OCI-LY3 (cell line): ENCODE data around the gene MARCHF9.
A peak's percentile ranks its signal among the peaks of the same experiment; 100 is the strongest.

ENCODE experiments used
- H2AFZ ChIP-seq: fragments of 200-600, 300-600 bp; shearing (Covaris generic); 2 replicates; pipeline ENCODE4 v1.6.0; 2014; ENCODE audit warnings: antibody characterized with exemption, low read depth, low read length
- H3K27ac ChIP-seq: fragments of 200-600, 300-600 bp; sonication (generic); 2 replicates; pipeline ENCODE4 v1.5.1; 2014; ENCODE audit warnings: mild to moderate bottlenecking, low read length, moderate library complexity, mixed read lengths
- H3K27me3 ChIP-seq: fragments of 200-600, 300-600 bp; sonication (generic); 2 replicates; pipeline ENCODE4 v1.6.1; 2014; ENCODE audit warnings: low read depth, low read length, mixed read lengths
- H3K36me3 ChIP-seq: fragments of 200-600, 300-600 bp; sonication (generic); replicated peaks from 2 replicates; pipeline ENCODE3; 2014; ENCODE audit warnings: low read depth, low read length, mixed read lengths
- H3K4me1 ChIP-seq: fragments of 300-600, 200-600 bp; sonication (generic); 2 replicates; pipeline ENCODE4 v1.6.1; 2014; ENCODE audit warnings: low read length, mixed read lengths
- H3K4me2 ChIP-seq: fragments of 200-600, 300-600 bp; sonication (generic); 2 replicates; pipeline ENCODE4 v1.6.1; 2014; ENCODE audit warnings: low read length, mixed read lengths
- H3K4me3 ChIP-seq: fragments of 300-600, 200-600 bp; sonication (generic); 2 replicates; pipeline ENCODE4 v1.5.1; 2014; ENCODE audit warnings: antibody characterized with exemption, mild to moderate bottlenecking, low read length, moderate library complexity
- H3K79me2 ChIP-seq: fragments of 300-600, 200-600 bp; shearing (Covaris generic); 2 replicates; pipeline ENCODE4 v1.6.1; 2014; ENCODE audit warnings: mild to moderate bottlenecking, low read length, mixed read lengths
- H3K9ac ChIP-seq: fragments of 300-600, 200-600 bp; shearing (Covaris generic); 2 replicates; pipeline ENCODE4 v1.6.0; 2014; ENCODE audit warnings: mild to moderate bottlenecking, low read length, moderate library complexity
- H3K9me3 ChIP-seq: fragments of 200-600, 300-600 bp; shearing (Covaris generic); 2 replicates; pipeline ENCODE4 v1.6.1; 2014; ENCODE audit warnings: low read length, mixed read lengths; ENCODE audit not compliant: insufficient read depth
- H4K20me1 ChIP-seq: fragments of 200-600, 300-600 bp; sonication (generic); 2 replicates; pipeline ENCODE4 v1.6.1; 2016; ENCODE audit warnings: low read length, mixed read lengths; ENCODE audit not compliant: insufficient read depth
- CTCF ChIP-seq: fragments of 200-600, 300-600 bp; sonication (generic); IDR thresholded peaks from 2 replicates; pipeline ENCODE4 v1.5.1; 2014; ENCODE audit warnings: antibody characterized with exemption, low read length, low read depth
- EZH2phosphoT487 ChIP-seq: fragments of 200-600 bp; shearing (Covaris generic); IDR thresholded peaks from 2 replicates; pipeline ENCODE4 v1.6.1; 2018; ENCODE audit warnings: antibody characterized with exemption, mixed run types, low read depth

The MARCHF9 gene

GRCh38 chr12:57741413-57741789, 13.5 kb upstream of the MARCHF9 start:
- no peak overlapping the region for H3K27ac ChIP-seq
- H2AFZ ChIP-seq: 0 out of 2 replicates have a peak overlapping the region, but pooled peaks have one; percentile 43
- peak overlapping the region; percentile 78 for H3K4me2 ChIP-seq
- peak overlapping the region; percentile 85 for H3K9ac ChIP-seq
- H3K9me3 ChIP-seq: no peaks in the 10 kb centered on the region
- peaks cover 5% of the 10 kb centered on the region for H3K36me3 ChIP-seq
- peak overlapping the region; percentile 89 for H3K4me3 ChIP-seq
- H4K20me1 ChIP-seq: no peaks in the 10 kb centered on the region
- TF ChIP-seq CTCF: no peak
- no peak for TF ChIP-seq EZH2phosphoT487
- peaks cover 22% of the 10 kb centered on the region for H3K79me2 ChIP-seq
- peaks cover 27% of the 10 kb centered on the region for H3K4me1 ChIP-seq
- no peaks in the 10 kb centered on the region for H3K27me3 ChIP-seq

GRCh38 chr12:57741844-57742738, 12.8 kb upstream of the MARCHF9 start:
- Histone ChIP-seq H3K9me3 (no peaks in the 10 kb centered on the region), H3K4me2 (peak overlapping the region; percentile 78), H3K4me1 (peaks cover 27% of the 10 kb centered on the region), H3K79me2 (peaks cover 22% of the 10 kb centered on the region), H4K20me1 (no peaks in the 10 kb centered on the region), H3K36me3 (peaks cover 10% of the 10 kb centered on the region), H3K9ac (peak overlapping the region; percentile 85), H2AFZ (peak overlapping the region; percentile 43), H3K27ac (peak overlapping the region; percentile 19; the same call in 1 of the 2 replicates), H3K4me3 (peak overlapping the region; percentile 89), H3K27me3 (no peaks in the 10 kb centered on the region)
- peak; percentile 51 for TF ChIP-seq CTCF
- TF ChIP-seq EZH2phosphoT487: no peak

- no peaks in the 10 kb centered on the region for H3K9me3 ChIP-seq
- peak overlapping the region; percentile 72; the same call in 1 of the 2 replicates for H2AFZ ChIP-seq
- peaks cover 30% of the 10 kb centered on the region for H3K4me1 ChIP-seq
- TF ChIP-seq EZH2phosphoT487: no peak
- no peak for TF ChIP-seq CTCF
- H3K4me3 ChIP-seq: peak overlapping the region; percentile 97
- peak overlapping the region; percentile 87 for H3K4me2 ChIP-seq
- no peaks in the 10 kb centered on the region for H4K20me1 ChIP-seq
- H3K79me2 ChIP-seq: peaks cover 22% of the 10 kb centered on the region
- no peaks in the 10 kb centered on the region for H3K27me3 ChIP-seq
- no peak overlapping the region for H3K27ac ChIP-seq
- peak overlapping the region; percentile 99 for H3K9ac ChIP-seq
- peaks cover 21% of the 10 kb centered on the region for H3K36me3 ChIP-seq
These were observed 11.1 kb upstream of the MARCHF9 start for GRCh38 chr12:57743769-57744168.

- Histone ChIP-seq H2AFZ (peak overlapping the region; percentile 72; the same call in 1 of the 2 replicates), H3K9ac (peak overlapping the region; percentile 99), H3K4me1 (peaks cover 30% of the 10 kb centered on the region), H3K79me2 (peaks cover 26% of the 10 kb centered on the region), H3K9me3 (no peaks in the 10 kb centered on the region), H3K27ac (peak overlapping the region; percentile 81), H3K36me3 (peaks cover 26% of the 10 kb centered on the region), H3K4me2 (peak overlapping the region; percentile 87), H4K20me1 (no peaks in the 10 kb centered on the region), H3K4me3 (peak overlapping the region; percentile 97), H3K27me3 (no peaks in the 10 kb centered on the region)
- TF ChIP-seq CTCF (no peak), EZH2phosphoT487 (no peak)
These were observed 10.6 kb upstream of the MARCHF9 start for GRCh38 chr12:57744194-57744776.
